Gastroesophageal sphincter (tissue), 4 donors: Measurements from ENCODE around the gene CNKSR3. TPM values are rescaled to one million over a fixed set of nuclear protein-coding genes. Genes with fewer than 3 reads are reported as not detected.

Source experiments
- ATAC-seq: fragments of 150-250 bp; one replicate; pipeline ENCODE4 v1.9.1; 2016; ENCODE audit warnings: mild to moderate bottlenecking, moderate library complexity
- H3K27ac ChIP-seq, 4 donors: fragments of 200-600 bp; sonication (generic) in 3 of 4; 1 replicate in 3 of 4; 2 replicates in 1 of 4; pipeline ENCODE4 v1.5.1; 2016 to 2019
- H3K27me3 ChIP-seq: fragments of 200-600 bp; sonication (generic); one replicate; pipeline ENCODE4 v1.5.1; 2019
- H3K36me3 ChIP-seq, 2 donors: fragments of 200-600 bp; sonication (generic); one replicate each; pipeline ENCODE4 v1.5.1; 2019; ENCODE audit warnings: control low read depth in 1 of 2
- H3K4me1 ChIP-seq, 3 donors: fragments of 200-600 bp; sonication (generic); 1 replicate in 2 of 3; 2 replicates in 1 of 3; pipeline ENCODE4 v1.5.1; 2016 to 2019; ENCODE audit warnings: control low read depth in 2 of 3
- H3K4me3 ChIP-seq, 2 donors: fragments of 200-600 bp; sonication (generic); one replicate each; pipeline ENCODE4 v1.5.1; 2019; ENCODE audit warnings: mild to moderate bottlenecking in 1 of 2, moderate library complexity in 1 of 2
- H3K9me3 ChIP-seq, 3 donors: fragments of 200-600 bp; sonication (generic); one replicate each; pipeline ENCODE4 v1.5.1; 2017 to 2019; ENCODE audit warnings: control low read depth in 2 of 3
- EP300 ChIP-seq: sonication (generic); formaldehyde crosslinking; IDR thresholded peaks from one replicate; pipeline ENCODE4 v1.6.1; 2017; ENCODE audit warnings: antibody characterized with exemption, mild to moderate bottlenecking
- POLR2A ChIP-seq, 2 donors: fragments of 450-650 bp; IDR thresholded peaks; one replicate each; pipeline ENCODE4 v1.6.1; 2017; ENCODE audit warnings: antibody characterized with exemption in 2 of 2, mild to moderate bottlenecking in 2 of 2, moderate library complexity in 1 of 2
- POLR2AphosphoS5 ChIP-seq: sonication (generic); formaldehyde crosslinking; IDR thresholded peaks from one replicate; pipeline ENCODE4 v1.6.1; 2017; ENCODE audit warnings: antibody characterized with exemption
- WGBS, 2 donors: methylation state at CpG; one replicate each; pipeline ENCODE4 v1.1.5; 2018; ENCODE audit warnings: low coverage in 1 of 2; 5-methylcytosine and 5-hydroxymethylcytosine counted together
- total RNA-seq, 4 donors: library from RNA; depleted of rRNA; stranded (reverse); fragments of >200 nt; gene quantifications; one replicate each; pipeline ENCODE4 v1.1.0, GENCODE V29; 2016
- TF ChIP-seq, protein P1 (sequence below), 4 experiments: fragments of 200-600 bp in 2 of 4; fragments of 450-650 bp in 2 of 4; sonication (generic) in 1 of 4; IDR thresholded peaks; one replicate each; pipeline ENCODE4 v1.5.1; 2017 to 2019; ENCODE audit warnings: antibody characterized with exemption in 4 of 4, mild to moderate bottlenecking in 2 of 4, moderate library complexity in 2 of 4

The CNKSR3 gene
- total RNA-seq, 4 donors from 2014 or later = 12.9 to 28.9 (median 16.0) TPM

- 7 to 11% methylated on average over 10 to 12 of the region's 14 CpGs for WGBS, 2 donors
- Histone ChIP-seq H3K27ac (peak overlapping the region; percentile 66 to 98 (median 96)), H3K9me3 (no peaks in the 10 kb centered on the region), H3K4me3 (peak overlapping the region; percentile 55 to 85), H3K27me3 (no peaks in the 10 kb centered on the region), H3K4me1 (peaks cover 0 to 57% (median 9%) of the 10 kb centered on the region in 3 donors), H3K36me3 (no peaks in the 10 kb centered on the region)
- no peak for ATAC-seq
- TF ChIP-seq EP300 (no peak), POLR2A (IDR thresholded peaks at IDR 0.05) (no peak), POLR2AphosphoS5 (no peak)
- TF ChIP-seq, protein P1, sequence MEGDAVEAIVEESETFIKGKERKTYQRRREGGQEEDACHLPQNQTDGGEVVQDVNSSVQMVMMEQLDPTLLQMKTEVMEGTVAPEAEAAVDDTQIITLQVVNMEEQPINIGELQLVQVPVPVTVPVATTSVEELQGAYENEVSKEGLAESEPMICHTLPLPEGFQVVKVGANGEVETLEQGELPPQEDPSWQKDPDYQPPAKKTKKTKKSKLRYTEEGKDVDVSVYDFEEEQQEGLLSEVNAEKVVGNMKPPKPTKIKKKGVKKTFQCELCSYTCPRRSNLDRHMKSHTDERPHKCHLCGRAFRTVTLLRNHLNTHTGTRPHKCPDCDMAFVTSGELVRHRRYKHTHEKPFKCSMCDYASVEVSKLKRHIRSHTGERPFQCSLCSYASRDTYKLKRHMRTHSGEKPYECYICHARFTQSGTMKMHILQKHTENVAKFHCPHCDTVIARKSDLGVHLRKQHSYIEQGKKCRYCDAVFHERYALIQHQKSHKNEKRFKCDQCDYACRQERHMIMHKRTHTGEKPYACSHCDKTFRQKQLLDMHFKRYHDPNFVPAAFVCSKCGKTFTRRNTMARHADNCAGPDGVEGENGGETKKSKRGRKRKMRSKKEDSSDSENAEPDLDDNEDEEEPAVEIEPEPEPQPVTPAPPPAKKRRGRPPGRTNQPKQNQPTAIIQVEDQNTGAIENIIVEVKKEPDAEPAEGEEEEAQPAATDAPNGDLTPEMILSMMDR (IDR thresholded peaks at IDR 0.05) = no peak
Observed at GRCh38 chr6:154508573-154509375, 1.7 kb downstream of the CNKSR3 start.

GRCh38 chr6:154506991-154507898, 3.2 kb downstream of the CNKSR3 start:
- H3K27me3 ChIP-seq = no peaks in the 10 kb centered on the region
- no peaks in the 10 kb centered on the region for H3K36me3 ChIP-seq
- ATAC-seq = no peak
- peaks cover 0 to 69% (median 9%) of the 10 kb centered on the region in 3 donors for H3K4me1 ChIP-seq
- peak overlapping the region in 1 of 2 donors; percentile 85 for H3K4me3 ChIP-seq
- peak overlapping the region in 2 of 4 donors; percentile 49 to 96 for H3K27ac ChIP-seq
- no peaks in the 10 kb centered on the region for H3K9me3 ChIP-seq
- WGBS, 2 donors = 57 to 62% methylated on average over 14 of the region's 14 CpGs
- TF ChIP-seq POLR2A (IDR thresholded peaks at IDR 0.05) (no peak), POLR2AphosphoS5 (no peak), EP300 (no peak)
- TF ChIP-seq, protein P1 (IDR thresholded peaks at IDR 0.05) = no peak

- H3K27me3 ChIP-seq = no peaks in the 10 kb centered on the region
- H3K4me3 ChIP-seq = no peak overlapping the region
- no peak for TF ChIP-seq EP300
- no peak for TF ChIP-seq POLR2AphosphoS5
- no peak for TF ChIP-seq POLR2A (IDR thresholded peaks at IDR 0.05)
- TF ChIP-seq, protein P1 (IDR thresholded peaks at IDR 0.05) = no peak
- WGBS, 2 donors = 81 to 89% methylated on average over 6 to 9 of the region's 9 CpGs
- no peaks in the 10 kb centered on the region for H3K9me3 ChIP-seq
- H3K27ac ChIP-seq = peak overlapping the region in 2 of 4 donors; percentile 6 to 19
- ATAC-seq = no peak
- peaks cover 0 to 63% (median 5%) of the 10 kb centered on the region in 3 donors for H3K4me1 ChIP-seq
- no peaks in the 10 kb centered on the region for H3K36me3 ChIP-seq
Observed at GRCh38 chr6:154506582-154506981, 3.9 kb downstream of the CNKSR3 start.

DNA sequence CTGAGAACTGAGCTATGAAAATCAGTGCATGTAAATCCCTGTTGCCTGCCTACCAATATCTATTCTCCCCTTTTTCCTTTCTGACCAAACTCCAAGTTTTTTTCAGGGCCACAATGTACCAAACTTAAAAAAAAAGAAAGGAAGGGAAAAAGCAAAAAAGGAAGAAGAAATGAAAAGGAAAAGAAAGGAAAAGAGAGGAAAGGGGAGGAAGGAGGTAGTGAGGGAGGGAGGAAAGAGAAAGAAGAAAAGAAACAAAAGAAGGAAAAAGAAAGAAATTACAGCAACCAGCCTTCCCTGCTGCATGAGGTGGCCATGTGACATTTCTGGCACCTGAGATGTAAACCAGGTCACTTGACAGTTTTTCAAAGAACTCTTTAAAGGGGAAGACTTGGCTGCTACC, 4.4 kb downstream of the CNKSR3 start:
- ATAC-seq = no peak
- peak overlapping the region in 1 of 4 donors; percentile 19 for H3K27ac ChIP-seq
- no peaks in the 10 kb centered on the region for H3K9me3 ChIP-seq
- H3K27me3 ChIP-seq = no peaks in the 10 kb centered on the region
- peaks cover 0 to 61% (median 5%) of the 10 kb centered on the region in 3 donors for H3K4me1 ChIP-seq
- no peaks in the 10 kb centered on the region for H3K36me3 ChIP-seq
- H3K4me3 ChIP-seq = no peak overlapping the region
- TF ChIP-seq, protein P1 (IDR thresholded peaks at IDR 0.05) = no peak
- TF ChIP-seq POLR2A (IDR thresholded peaks at IDR 0.05) (no peak), POLR2AphosphoS5 (no peak), EP300 (no peak)
